Neural progenitor cell (in vitro differentiated cells): ENCODE results near the gene TRIM26. TPM values are rescaled to one million over a fixed set of nuclear protein-coding genes. Genes with fewer than 3 reads are reported as not detected.

Experiments used
- DNase-seq: peaks from one replicate; pipeline ENCODE4 v3.0.0-alpha.2; 2016; ENCODE audit warnings: low spot score
- H2AFZ ChIP-seq: fragments of 200-600 bp; sonication (generic); replicated peaks from 2 replicates; pipeline ENCODE4 v1.6.1; 2016; ENCODE audit warnings: antibody characterized with exemption
- H3F3A ChIP-seq: fragments of 200-600 bp; sonication (generic); 2 replicates; pipeline ENCODE4 v1.6.1; 2016; ENCODE audit warnings: antibody characterized with exemption, low read depth
- H3K27ac ChIP-seq: fragments of 200-600 bp; sonication (generic); 2 replicates; pipeline ENCODE4 v1.5.1; 2016; ENCODE audit warnings: mild to moderate bottlenecking
- H3K27me3 ChIP-seq: fragments of 200-600 bp; sonication (generic); 2 replicates; pipeline ENCODE4 v1.6.1; 2016; ENCODE audit warnings: mild to moderate bottlenecking, moderate library complexity
- H3K36me3 ChIP-seq: fragments of 200-600 bp; sonication (generic); 2 replicates; pipeline ENCODE4 v1.5.1; 2016
- H3K4me1 ChIP-seq: fragments of 200-600 bp; sonication (generic); 2 replicates; pipeline ENCODE4 v1.6.1; 2016; ENCODE audit warnings: mixed run types
- H3K4me2 ChIP-seq: fragments of 200-600 bp; sonication (generic); 2 replicates; pipeline ENCODE4 v1.6.1; 2016
- H3K4me3 ChIP-seq: fragments of 200-600 bp; sonication (generic); 2 replicates; pipeline ENCODE4 v1.5.1; 2016
- H3K79me2 ChIP-seq: fragments of 200-600 bp; sonication (generic); 2 replicates; pipeline ENCODE4 v1.6.1; 2016; ENCODE audit warnings: low read depth
- H3K9ac ChIP-seq: fragments of 200-600 bp; sonication (generic); 2 replicates; pipeline ENCODE4 v1.6.1; 2016
- H3K9me3 ChIP-seq: fragments of 200-600 bp; sonication (generic); 2 replicates; pipeline ENCODE4 v1.5.1; 2016; ENCODE audit warnings: low read depth
- H4K20me1 ChIP-seq: fragments of 200-600 bp; sonication (generic); 2 replicates; pipeline ENCODE4 v1.6.1; 2016; ENCODE audit warnings: low read depth
- H3K27ac Mint-ChIP-seq: 3 replicates; pipeline ENCODE4 v1.8.0; 2021; ENCODE audit warnings: mixed read lengths
- H3K27me3 Mint-ChIP-seq: 2 replicates; pipeline ENCODE4 v1.8.0; 2022; ENCODE audit warnings: low read depth, mild to moderate bottlenecking, inconsistent platforms, moderate library complexity, mixed read lengths; ENCODE audit not compliant: insufficient read depth
- H3K36me3 Mint-ChIP-seq: 3 replicates; pipeline ENCODE4 v1.8.0; 2021; ENCODE audit warnings: mixed read lengths
- H3K4me1 Mint-ChIP-seq: 3 replicates; pipeline ENCODE4 v1.8.0; 2021; ENCODE audit warnings: mixed read lengths
- H3K4me3 Mint-ChIP-seq: 3 replicates; pipeline ENCODE4 v1.8.0; 2021; ENCODE audit warnings: mild to moderate bottlenecking, moderate library complexity, mixed read lengths
- H3K9me3 Mint-ChIP-seq: 3 replicates; pipeline ENCODE4 v1.8.0; 2020; ENCODE audit warnings: mixed read lengths
- CTCF ChIP-seq: fragments of 200-600 bp; sonication (generic); IDR thresholded peaks from 2 replicates; pipeline ENCODE4 v1.5.1; 2017; ENCODE audit warnings: antibody characterized with exemption, mild to moderate bottlenecking
- EZH2 ChIP-seq: fragments of 200-600 bp; sonication (generic); IDR thresholded peaks from 2 replicates; pipeline ENCODE4 v1.6.1; 2017; ENCODE audit warnings: antibody characterized with exemption, mild to moderate bottlenecking, moderate library complexity
- EZH2phosphoT487 ChIP-seq: fragments of 200-600 bp; sonication (generic); IDR thresholded peaks from 2 replicates; pipeline ENCODE4 v1.6.1; 2017; ENCODE audit warnings: antibody characterized with exemption
- total RNA-seq: library from RNA; depleted of rRNA; stranded (reverse); fragments of >200 nt; gene quantifications from 2 replicates; pipeline ENCODE4 v1.2.3, GENCODE V29; 2015; ENCODE audit warnings: low replicate concordance

The TRIM26 gene
- total RNA-seq, 1 donor from 2014 or later, result 8.3 TPM

- Mint-ChIP-seq H3K4me1 (no peaks in the 10 kb centered on the region), H3K4me3 (peak within 1 kb of the TSS; percentile 1), H3K9me3 (no peaks in the 10 kb centered on the region), H3K27me3 (peaks cover 10% of the 10 kb centered on the region), H3K36me3 (no peaks in the 10 kb centered on the region), H3K27ac (no peak within 1 kb of the TSS)
- no peaks in the 10 kb centered on the region for H3K4me1 ChIP-seq
- H3K9ac ChIP-seq, result no peak within 1 kb of the TSS
- peaks cover 37% of the 10 kb centered on the region for H3K27me3 ChIP-seq
- no peak within 1 kb of the TSS for H3K4me3 ChIP-seq
- TF ChIP-seq EZH2 (no peak), EZH2phosphoT487 (no peak), CTCF (no peak)
- H3K27ac ChIP-seq, result no peak within 1 kb of the TSS
- H3K9me3 ChIP-seq, result no peaks in the 10 kb centered on the region
- H4K20me1 ChIP-seq, result no peaks in the 10 kb centered on the region
- no peaks in the 10 kb centered on the region for H3K79me2 ChIP-seq
- H3K4me2 ChIP-seq, result no peak within 1 kb of the TSS
- peak; percentile 13 for DNase-seq
- H2AFZ ChIP-seq, result peak within 1 kb of the TSS; percentile 26
- no peaks in the 10 kb centered on the region for H3K36me3 ChIP-seq
- no peaks in the 10 kb centered on the region for H3F3A ChIP-seq
Observed at GRCh38 chr6:30163090-30163917, 49.9 kb downstream of the TRIM26 start, which contains the start of gene TRIM15. Gene TRIM15 (plus strand): TSS chr6:30163546. CDS start chr6:30163685, 139 bp downstream.

- no peak for TF ChIP-seq EZH2
- no peaks in the 10 kb centered on the region for H3K36me3 Mint-ChIP-seq
- no peak for DNase-seq
- H3K36me3 ChIP-seq, result no peaks in the 10 kb centered on the region
- no peaks in the 10 kb centered on the region for H3K4me1 Mint-ChIP-seq
- H3K27me3 ChIP-seq, result peaks cover 36% of the 10 kb centered on the region
- no peak overlapping the region for H3K4me2 ChIP-seq
- no peak overlapping the region for H3K4me3 ChIP-seq
- H3K27me3 Mint-ChIP-seq, result peaks cover 13% of the 10 kb centered on the region
- H2AFZ ChIP-seq, result no peak overlapping the region
- no peaks in the 10 kb centered on the region for H3K9me3 Mint-ChIP-seq
- H3K9ac ChIP-seq, result no peak overlapping the region
- H3K79me2 ChIP-seq, result no peaks in the 10 kb centered on the region
- H3K4me3 Mint-ChIP-seq, result peak overlapping the region; percentile 1
- H3F3A ChIP-seq, result no peaks in the 10 kb centered on the region
- H3K27ac ChIP-seq, result no peak overlapping the region
- no peak overlapping the region for H3K27ac Mint-ChIP-seq
- H4K20me1 ChIP-seq, result no peaks in the 10 kb centered on the region
- no peaks in the 10 kb centered on the region for H3K4me1 ChIP-seq
- H3K9me3 ChIP-seq, result no peaks in the 10 kb centered on the region
Observed at GRCh38 chr6:30162265-30163089, 50.7 kb downstream of the TRIM26 start.

- Histone ChIP-seq H3K79me2 (no peaks in the 10 kb centered on the region), H3K36me3 (no peaks in the 10 kb centered on the region), H3F3A (no peaks in the 10 kb centered on the region), H3K9me3 (no peaks in the 10 kb centered on the region), H4K20me1 (no peaks in the 10 kb centered on the region), H3K4me3 (no peak within 1 kb of the TSS), H2AFZ (no peak within 1 kb of the TSS), H3K9ac (no peak within 1 kb of the TSS), H3K27me3 (peaks cover 23% of the 10 kb centered on the region), H3K4me1 (no peaks in the 10 kb centered on the region), H3K4me2 (no peak within 1 kb of the TSS), H3K27ac (no peak within 1 kb of the TSS)
- no peak within 1 kb of the TSS for H3K4me3 Mint-ChIP-seq
- H3K4me1 Mint-ChIP-seq, result no peaks in the 10 kb centered on the region
- DNase-seq, result no peak
- no peaks in the 10 kb centered on the region for H3K9me3 Mint-ChIP-seq
- no peak within 1 kb of the TSS for H3K27ac Mint-ChIP-seq
- peaks cover 13% of the 10 kb centered on the region for H3K27me3 Mint-ChIP-seq
- TF ChIP-seq EZH2phosphoT487 (no peak), EZH2 (no peak)
- no peaks in the 10 kb centered on the region for H3K36me3 Mint-ChIP-seq
Observed at GRCh38 chr6:30160785-30161531, 52.2 kb downstream of the TRIM26 start, which contains the start of gene TRIM10. Gene TRIM10 (minus strand): TSS chr6:30161211. CDS start chr6:30160858, 353 bp downstream.
